Glutamatergic neuron (in vitro differentiated cells): ENCODE measurements around the gene ARL9. TPM values are rescaled to one million over a fixed set of nuclear protein-coding genes. Genes with fewer than 3 reads are reported as not detected.

Source experiments
- DNase-seq: peaks from one replicate; pipeline ENCODE4 v3.0.0; 2022
- H3K27ac Mint-ChIP-seq: one replicate; pipeline ENCODE4 v1.8.0; 2020; ENCODE audit warnings: mild to moderate bottlenecking, mixed read lengths, inconsistent platforms; ENCODE audit not compliant: unreplicated experiment
- H3K27me3 Mint-ChIP-seq: one replicate; pipeline ENCODE4 v1.8.0; 2020; ENCODE audit warnings: mild to moderate bottlenecking, moderate library complexity, mixed read lengths, inconsistent platforms; ENCODE audit not compliant: unreplicated experiment
- H3K36me3 Mint-ChIP-seq: one replicate; pipeline ENCODE4 v1.8.0; 2020; ENCODE audit warnings: mild to moderate bottlenecking, mixed read lengths, inconsistent platforms; ENCODE audit not compliant: unreplicated experiment
- H3K4me1 Mint-ChIP-seq: one replicate; pipeline ENCODE4 v1.8.0; 2020; ENCODE audit warnings: mild to moderate bottlenecking, low read depth, mixed read lengths, inconsistent platforms; ENCODE audit not compliant: unreplicated experiment
- H3K4me3 Mint-ChIP-seq: one replicate; pipeline ENCODE4 v1.8.0; 2020; ENCODE audit warnings: mild to moderate bottlenecking, mixed read lengths, inconsistent platforms; ENCODE audit not compliant: unreplicated experiment
- H3K9me3 Mint-ChIP-seq: one replicate; pipeline ENCODE4 v1.8.0; 2020; ENCODE audit warnings: mild to moderate bottlenecking, moderate library complexity, mixed read lengths, inconsistent platforms; ENCODE audit not compliant: unreplicated experiment
- CTCF ChIP-seq: fragments of 200-600 bp; sonication (generic); IDR thresholded peaks from one replicate; pipeline ENCODE4 v1.5.0; 2021; ENCODE audit not compliant: partially characterized antibody, unreplicated experiment
- total RNA-seq: library from RNA; stranded (reverse); fragmentation: NEBNext Ultra II Directional; extraction: Animal tissue kit (Norgen Biotek cat#: 25700); gene quantifications from one replicate; pipeline ENCODE4 v1.2.1, GENCODE V29; 2021; ENCODE audit not compliant: unreplicated experiment

ARL9 gene
- total RNA-seq, 1 donor from 2014 or later: 0.83 TPM

- no peak for DNase-seq
- H3K4me3 Mint-ChIP-seq: no peak overlapping the region
- H3K27ac Mint-ChIP-seq: no peak overlapping the region
- no peaks in the 10 kb centered on the region for H3K27me3 Mint-ChIP-seq
- no peak for TF ChIP-seq CTCF
- H3K36me3 Mint-ChIP-seq: no peaks in the 10 kb centered on the region
- no peaks in the 10 kb centered on the region for H3K9me3 Mint-ChIP-seq
- no peaks in the 10 kb centered on the region for H3K4me1 Mint-ChIP-seq
Measured at GRCh38 chr4:56496241-56496640, 9.3 kb upstream of the ARL9 start.

GRCh38 chr4:56511098-56511497, 5.5 kb downstream of the ARL9 start:
- Mint-ChIP-seq H3K36me3 (no peaks in the 10 kb centered on the region), H3K4me1 (no peaks in the 10 kb centered on the region)

GRCh38 chr4:56512166-56512565, 6.6 kb downstream of the ARL9 start:
- H3K4me3 Mint-ChIP-seq: no peak overlapping the region
- no peak for TF ChIP-seq CTCF
- H3K4me1 Mint-ChIP-seq: no peaks in the 10 kb centered on the region
- H3K27ac Mint-ChIP-seq: no peak overlapping the region
- H3K27me3 Mint-ChIP-seq: no peaks in the 10 kb centered on the region
- H3K36me3 Mint-ChIP-seq: no peaks in the 10 kb centered on the region
- DNase-seq: no peak
- H3K9me3 Mint-ChIP-seq: no peaks in the 10 kb centered on the region

More at GRCh38 chr4:56511098-56511497, 5.5 kb downstream of the ARL9 start:
- no peaks in the 10 kb centered on the region for H3K9me3 Mint-ChIP-seq
- H3K4me3 Mint-ChIP-seq: no peak overlapping the region
- TF ChIP-seq CTCF: no peak
- peaks cover 2% of the 10 kb centered on the region for H3K27me3 Mint-ChIP-seq
- no peak overlapping the region for H3K27ac Mint-ChIP-seq
- no peak for DNase-seq

GRCh38 chr4:56513517-56513916, 7.9 kb downstream of the ARL9 start:
- H3K4me1 Mint-ChIP-seq: no peaks in the 10 kb centered on the region
- H3K36me3 Mint-ChIP-seq: no peaks in the 10 kb centered on the region
- no peak for DNase-seq
- no peaks in the 10 kb centered on the region for H3K27me3 Mint-ChIP-seq
- no peaks in the 10 kb centered on the region for H3K9me3 Mint-ChIP-seq
- TF ChIP-seq CTCF: no peak
- H3K4me3 Mint-ChIP-seq: no peak overlapping the region
- H3K27ac Mint-ChIP-seq: no peak overlapping the region

- Mint-ChIP-seq H3K27me3 (no peaks in the 10 kb centered on the region), H3K27ac (peak overlapping the region; percentile 54), H3K4me3 (peak overlapping the region; percentile 78), H3K9me3 (peaks cover 1% of the 10 kb centered on the region), H3K4me1 (no peaks in the 10 kb centered on the region), H3K36me3 (no peaks in the 10 kb centered on the region)
- DNase-seq: peak; percentile 94
- TF ChIP-seq CTCF: no peak
Measured at GRCh38 chr4:56530269-56531148, 24.9 kb downstream of the ARL9 start.
